ENCODE measurements around the gene TMCO2.

- TF ChIP-seq POLR2AphosphoS5 (IDR thresholded peaks at IDR 0.05; ENCODE audit: low read depth, low read length) (no peak), YY1 (IDR thresholded peaks at IDR 0.05; ENCODE audit: extremely low read depth, insufficient replicate concordance, low read depth, low read length) (no peak), EGR1 (IDR thresholded peaks at IDR 0.05; ENCODE audit: low read depth) (no peak)
These were observed at the start of gene TMCO2 for GRCh38 chr1:40247655-40248054.
